ENCODE data around the gene ATPAF2. TPM values are rescaled to one million over a fixed set of nuclear protein-coding genes. Genes with fewer than 3 reads are reported as not detected.
"Not testable (repeated sequence)": the region's sequence is repeated elsewhere in the genome, so short reads cannot be mapped to it uniquely, and the experiment has no call there.

Gene ATPAF2
- polyA plus RNA-seq, 1 donor = 24.8 TPM

GRCh38 chr17:18000030-18000408 lies 38.9 kb downstream of the ATPAF2 start:
- Histone ChIP-seq H3K4me1 (ENCODE audit: control insufficient read depth, insufficient read depth, low read length) (peaks cover 13% of the 10 kb centered on the region), H3K9me3 (ENCODE audit: control insufficient read depth, low read depth, low read length) (no peaks in the 10 kb centered on the region), H3K27me3 (ENCODE audit: control insufficient read depth, insufficient read depth, low read length) (no peaks in the 10 kb centered on the region), H3K4me3 (ENCODE audit: low read length) (no peak overlapping the region), H3K36me3 (ENCODE audit: control insufficient read depth, insufficient read depth, low read length) (no peaks in the 10 kb centered on the region), H3K27ac (ENCODE audit: low read length) (peak overlapping the region; percentile 20)
- peak; percentile 84 to 91 for DNase-seq
- no CpG with 5 or more reads among the region's 8 CpGs for WGBS (ENCODE audit: insufficient coverage, low lambda C conversion rate)

- WGBS (ENCODE audit: insufficient coverage, low lambda C conversion rate) = 100% methylated on average over 1 of the region's 9 CpGs
- H3K4me3 ChIP-seq (ENCODE audit: low read length) = no peak overlapping the region
Observed at GRCh38 chr17:17999364-18000029, 39.5 kb downstream of the ATPAF2 start.

DNA sequence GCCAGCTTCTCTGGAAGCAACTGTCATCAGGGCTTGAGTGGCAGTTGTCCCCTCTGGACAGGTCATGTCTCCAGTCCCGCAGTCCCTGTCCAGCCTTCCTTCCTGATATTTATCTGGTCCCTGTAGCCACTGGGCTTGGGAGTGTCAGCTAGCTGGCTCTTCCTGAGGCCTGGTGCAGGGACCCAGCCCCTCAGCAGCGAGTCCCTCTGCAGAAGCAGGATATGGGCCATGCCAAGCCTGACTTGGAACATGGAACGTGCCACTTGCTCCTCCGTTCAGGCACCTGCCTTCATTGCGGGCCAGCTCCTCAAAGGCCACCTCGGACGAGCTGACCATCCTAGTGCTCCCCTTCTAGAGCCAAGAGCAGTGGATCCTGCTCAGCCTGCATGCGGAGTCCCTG lies 40.0 kb downstream of the ATPAF2 start:
- Histone ChIP-seq H3K27ac (ENCODE audit: low read length) (no peak overlapping the region), H3K4me1 (ENCODE audit: control insufficient read depth, insufficient read depth, low read length) (peaks cover 13% of the 10 kb centered on the region), H3K27me3 (ENCODE audit: control insufficient read depth, insufficient read depth, low read length) (no peaks in the 10 kb centered on the region), H3K4me3 (ENCODE audit: low read length) (no peak overlapping the region), H3K36me3 (ENCODE audit: control insufficient read depth, insufficient read depth, low read length) (no peaks in the 10 kb centered on the region), H3K9me3 (ENCODE audit: control insufficient read depth, low read depth, low read length) (no peaks in the 10 kb centered on the region)
- no peak for DNase-seq
- WGBS (ENCODE audit: insufficient coverage, low lambda C conversion rate) = no CpG with 5 or more reads among the region's 8 CpGs

More at GRCh38 chr17:17999364-18000029, 39.5 kb downstream of the ATPAF2 start:
- no peaks in the 10 kb centered on the region for H3K9me3 ChIP-seq (ENCODE audit: control insufficient read depth, low read depth, low read length)
- peaks cover 13% of the 10 kb centered on the region for H3K4me1 ChIP-seq (ENCODE audit: control insufficient read depth, insufficient read depth, low read length)
- no peaks in the 10 kb centered on the region for H3K27me3 ChIP-seq (ENCODE audit: control insufficient read depth, insufficient read depth, low read length)
- H3K27ac ChIP-seq (ENCODE audit: low read length) = peak overlapping the region; percentile 20
- DNase-seq = no peak
- no peaks in the 10 kb centered on the region for H3K36me3 ChIP-seq (ENCODE audit: control insufficient read depth, insufficient read depth, low read length)

DNA sequence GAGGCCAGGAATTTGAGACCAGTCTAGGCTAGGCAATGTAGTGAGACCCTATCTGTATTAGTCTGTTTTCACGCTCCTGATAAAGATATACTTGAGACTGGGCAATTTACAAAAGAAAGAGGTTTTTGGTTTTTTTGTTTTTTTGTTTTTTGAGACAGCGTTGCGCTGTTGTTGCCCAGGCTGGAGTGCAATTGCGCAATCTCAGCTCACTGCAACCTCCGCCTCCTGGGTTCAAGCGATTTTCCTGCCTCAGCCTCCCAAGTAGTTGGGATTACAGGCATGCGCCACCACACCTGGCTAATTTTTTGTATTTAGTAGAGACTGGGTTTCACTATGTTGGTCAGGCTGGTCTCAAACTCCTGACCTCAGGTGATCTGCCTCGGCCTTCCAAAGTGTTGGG lies 43.1 kb downstream of the ATPAF2 start:
- not testable (repeated sequence) for H3K9me3 ChIP-seq (ENCODE audit: control insufficient read depth, low read depth, low read length)

DNA sequence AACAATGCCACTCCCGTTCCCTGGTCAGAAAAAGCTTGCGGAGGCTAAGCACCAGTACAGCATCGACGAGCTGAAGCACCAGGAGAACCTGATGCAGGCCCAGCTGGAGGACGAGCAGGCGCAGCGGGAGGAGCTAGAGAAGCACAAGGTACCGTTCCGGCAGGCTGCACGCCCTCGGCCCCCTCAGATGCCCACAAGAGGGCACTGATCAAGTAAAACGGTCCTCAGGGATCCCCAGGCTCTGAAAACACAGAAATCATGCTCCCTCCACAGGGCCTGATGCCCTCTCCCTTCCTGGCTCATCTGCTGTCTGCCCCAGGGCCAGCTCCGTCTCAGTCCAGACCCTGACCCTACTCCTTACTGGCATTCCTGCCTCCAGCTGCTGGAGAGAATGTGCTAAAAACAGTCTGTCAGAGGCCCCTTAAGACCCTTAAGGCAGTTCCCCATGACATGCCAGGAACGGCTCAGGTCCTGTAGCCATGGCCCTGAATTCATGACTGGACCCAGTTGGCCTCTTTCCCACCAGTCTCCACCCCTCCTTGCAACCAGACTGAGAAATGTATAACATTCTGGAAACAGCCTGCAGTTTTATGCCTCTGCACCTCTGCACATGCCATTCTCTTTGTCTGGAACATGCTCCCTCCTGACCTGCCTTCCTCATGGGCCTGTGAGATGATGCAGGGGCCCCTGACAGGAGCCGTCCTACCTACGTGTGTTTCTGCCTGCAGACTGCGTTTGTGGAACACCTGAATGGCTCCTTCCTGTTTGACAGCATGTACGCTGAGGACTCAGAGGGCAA lies 44.5 kb downstream of the ATPAF2 start:
- no CpG with 5 or more reads among the region's 18 CpGs for WGBS (ENCODE audit: insufficient coverage, low lambda C conversion rate)
- H3K27me3 ChIP-seq (ENCODE audit: control insufficient read depth, insufficient read depth, low read length) = no peaks in the 10 kb centered on the region
- no peaks in the 10 kb centered on the region for H3K9me3 ChIP-seq (ENCODE audit: control insufficient read depth, low read depth, low read length)
- peak in 1 of 2 donors; percentile 17 for DNase-seq
- peaks cover 5% of the 10 kb centered on the region for H3K4me1 ChIP-seq (ENCODE audit: control insufficient read depth, insufficient read depth, low read length)
- H3K27ac ChIP-seq (ENCODE audit: low read length) = no peak overlapping the region
- no peak overlapping the region for H3K4me3 ChIP-seq (ENCODE audit: low read length)
- no peaks in the 10 kb centered on the region for H3K36me3 ChIP-seq (ENCODE audit: control insufficient read depth, insufficient read depth, low read length)

More for the DNA sequence above, 43.1 kb downstream of the ATPAF2 start:
- H3K27me3 ChIP-seq (ENCODE audit: control insufficient read depth, insufficient read depth, low read length); DNase-seq; H3K4me3 ChIP-seq (ENCODE audit: low read length); H3K36me3 ChIP-seq (ENCODE audit: control insufficient read depth, insufficient read depth, low read length); H3K27ac ChIP-seq (ENCODE audit: low read length): not testable (repeated sequence)
- H3K4me1 ChIP-seq (ENCODE audit: control insufficient read depth, insufficient read depth, low read length) = peaks cover 13% of the 10 kb centered on the region
- 100% methylated on average over 1 of the region's 8 CpGs for WGBS (ENCODE audit: insufficient coverage, low lambda C conversion rate)

- no peak overlapping the region for H3K4me3 ChIP-seq (ENCODE audit: low read length)
- no peaks in the 10 kb centered on the region for H3K9me3 ChIP-seq (ENCODE audit: control insufficient read depth, low read depth, low read length)
- no peaks in the 10 kb centered on the region for H3K4me1 ChIP-seq (ENCODE audit: control insufficient read depth, insufficient read depth, low read length)
- no peaks in the 10 kb centered on the region for H3K27me3 ChIP-seq (ENCODE audit: control insufficient read depth, insufficient read depth, low read length)
- H3K27ac ChIP-seq (ENCODE audit: low read length) = no peak overlapping the region
- DNase-seq = no peak
- WGBS (ENCODE audit: insufficient coverage, low lambda C conversion rate) = no CpG with 5 or more reads among the region's 12 CpGs
- no peaks in the 10 kb centered on the region for H3K36me3 ChIP-seq (ENCODE audit: control insufficient read depth, insufficient read depth, low read length)
Observed at GRCh38 chr17:17993852-17994251, 45.1 kb downstream of the ATPAF2 start.

GRCh38 chr17:17993366-17993765 lies 45.6 kb downstream of the ATPAF2 start:
- H3K36me3 ChIP-seq (ENCODE audit: control insufficient read depth, insufficient read depth, low read length) = no peaks in the 10 kb centered on the region
- H3K4me3 ChIP-seq (ENCODE audit: low read length) = no peak overlapping the region
- no peaks in the 10 kb centered on the region for H3K4me1 ChIP-seq (ENCODE audit: control insufficient read depth, insufficient read depth, low read length)
- H3K27me3 ChIP-seq (ENCODE audit: control insufficient read depth, insufficient read depth, low read length) = no peaks in the 10 kb centered on the region
- no peak for DNase-seq
- no peaks in the 10 kb centered on the region for H3K9me3 ChIP-seq (ENCODE audit: control insufficient read depth, low read depth, low read length)
- H3K27ac ChIP-seq (ENCODE audit: low read length) = no peak overlapping the region
- WGBS (ENCODE audit: insufficient coverage, low lambda C conversion rate) = 100% methylated on average over 2 of the region's 2 CpGs

GRCh38 chr17:17990282-17990681 lies 48.7 kb downstream of the ATPAF2 start:
- H3K36me3 ChIP-seq (ENCODE audit: control insufficient read depth, insufficient read depth, low read length) = no peaks in the 10 kb centered on the region
- H3K27me3 ChIP-seq (ENCODE audit: control insufficient read depth, insufficient read depth, low read length) = no peaks in the 10 kb centered on the region
- no peaks in the 10 kb centered on the region for H3K9me3 ChIP-seq (ENCODE audit: control insufficient read depth, low read depth, low read length)
- H3K4me3 ChIP-seq (ENCODE audit: low read length) = no peak overlapping the region
- H3K27ac ChIP-seq (ENCODE audit: low read length) = no peak overlapping the region
- WGBS (ENCODE audit: insufficient coverage, low lambda C conversion rate) = no CpG with 5 or more reads among the region's 2 CpGs
- no peaks in the 10 kb centered on the region for H3K4me1 ChIP-seq (ENCODE audit: control insufficient read depth, insufficient read depth, low read length)
- DNase-seq = no peak

DNA sequence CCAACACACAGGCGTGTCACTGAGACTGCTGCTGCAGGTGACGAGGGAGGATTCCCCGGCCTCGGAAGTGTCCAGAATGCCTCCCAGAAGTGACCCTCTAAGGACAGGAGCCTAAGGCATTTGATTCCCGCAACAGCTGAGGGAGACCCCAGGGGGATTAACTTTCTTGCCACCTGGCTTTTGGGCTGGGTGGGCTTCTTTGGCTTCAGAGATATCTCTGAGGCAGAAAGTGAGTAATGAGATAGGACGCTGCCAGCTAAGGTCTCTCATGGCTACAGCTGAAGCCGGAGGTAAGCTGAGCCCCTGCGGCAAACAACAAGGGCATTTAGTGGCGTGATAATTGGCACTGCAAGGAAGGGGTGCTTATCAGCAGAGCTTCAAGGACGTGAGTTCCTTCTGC lies 49.4 kb downstream of the ATPAF2 start:
- Histone ChIP-seq H3K4me3 (ENCODE audit: low read length) (no peak overlapping the region), H3K36me3 (ENCODE audit: control insufficient read depth, insufficient read depth, low read length) (no peaks in the 10 kb centered on the region)

DNA sequence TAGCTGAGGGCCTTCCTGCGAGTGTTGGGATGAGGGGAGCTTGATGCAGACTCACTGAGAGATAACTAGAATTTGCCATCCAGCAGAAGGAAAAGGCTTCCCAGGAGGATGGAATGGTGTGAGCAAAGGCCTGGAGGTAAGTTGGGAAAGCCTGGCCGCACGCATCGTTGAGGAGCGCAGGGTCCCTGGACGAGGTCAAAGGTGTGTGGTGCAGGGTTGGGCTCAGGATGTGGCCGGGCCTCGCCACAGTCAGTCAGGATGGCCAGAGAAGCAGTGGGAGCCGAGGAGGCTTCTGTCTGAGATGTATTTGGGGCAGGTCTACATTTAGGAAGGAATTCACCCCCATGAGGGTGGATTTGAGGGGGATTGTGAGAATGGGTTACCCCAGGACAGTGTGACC lies 49.9 kb downstream of the ATPAF2 start:
- Histone ChIP-seq H3K4me1 (ENCODE audit: control insufficient read depth, insufficient read depth, low read length) (no peaks in the 10 kb centered on the region), H3K36me3 (ENCODE audit: control insufficient read depth, insufficient read depth, low read length) (no peaks in the 10 kb centered on the region), H3K9me3 (ENCODE audit: control insufficient read depth, low read depth, low read length) (no peaks in the 10 kb centered on the region), H3K27ac (ENCODE audit: low read length) (no peak overlapping the region), H3K27me3 (ENCODE audit: control insufficient read depth, insufficient read depth, low read length) (no peaks in the 10 kb centered on the region), H3K4me3 (ENCODE audit: low read length) (no peak overlapping the region)
- DNase-seq = no peak
- no CpG with 5 or more reads among the region's 9 CpGs for WGBS (ENCODE audit: insufficient coverage, low lambda C conversion rate)

More for the DNA sequence above, 49.4 kb downstream of the ATPAF2 start:
- Histone ChIP-seq H3K4me1 (ENCODE audit: control insufficient read depth, insufficient read depth, low read length) (no peaks in the 10 kb centered on the region), H3K9me3 (ENCODE audit: control insufficient read depth, low read depth, low read length) (no peaks in the 10 kb centered on the region), H3K27me3 (ENCODE audit: control insufficient read depth, insufficient read depth, low read length) (no peaks in the 10 kb centered on the region), H3K27ac (ENCODE audit: low read length) (no peak overlapping the region)
- no peak for DNase-seq
- WGBS (ENCODE audit: insufficient coverage, low lambda C conversion rate) = no CpG with 5 or more reads among the region's 10 CpGs
